K562 (cell line): ENCODE data around the gene SLC7A10. TPM values are rescaled to one million over a fixed set of nuclear protein-coding genes. Genes with fewer than 3 reads are reported as not detected.

ENCODE experiments used
- CEBPZ ChIP-seq: fragments of 150-350 bp; IDR thresholded peaks from 2 replicates; pipeline ENCODE4 v1.6.1; 2014; ENCODE audit warnings: low read depth, mild to moderate bottlenecking, low read length, borderline replicate concordance
- ELF4 ChIP-seq: fragments of 450-650 bp; formaldehyde crosslinking; IDR thresholded peaks from 2 replicates; pipeline ENCODE4 v1.4.0; 2022; ENCODE audit warnings: missing genetic modification characterization
- KLF1 ChIP-seq: fragments of 450-650 bp; IDR thresholded peaks from 2 replicates; pipeline ENCODE4 v1.6.1; 2016; ENCODE audit warnings: missing genetic modification characterization, missing compliant biosample characterization
- L3MBTL2 ChIP-seq: fragments of 450-650 bp; IDR thresholded peaks from 2 replicates; pipeline ENCODE4 v1.6.1; 2016; ENCODE audit warnings: mild to moderate bottlenecking, moderate library complexity
- MYC ChIP-seq, 2 experiments: fragments of 250-450 bp in 1 of 2; sonication (Bioruptor Pico) in 1 of 2; IDR thresholded peaks; 2 replicates each; pipeline versions ENCODE4 v1.5.1 to v1.6.1; 2012 to 2021; ENCODE audit warnings: low read depth in 2 of 2, borderline replicate concordance in 1 of 2, improper control_type of control experiment in 1 of 2, low read length in 1 of 2, mild to moderate bottlenecking in 1 of 2, moderate library complexity in 1 of 2
- MYNN ChIP-seq, 2 experiments: sonication (generic); formaldehyde crosslinking in 1 of 2; IDR thresholded peaks; 2 replicates each; pipeline versions ENCODE4 v1.5.0 to v1.6.1; 2016 to 2020; ENCODE audit warnings: antibody characterized with exemption in 1 of 2, missing genetic modification reagents in 1 of 2
- NKRF ChIP-seq: fragments of 450-650 bp; IDR thresholded peaks from 2 replicates; pipeline ENCODE4 v1.6.1; 2016; ENCODE audit warnings: borderline replicate concordance
- PHF20 ChIP-seq: fragments of 450-650 bp; IDR thresholded peaks from 2 replicates; pipeline ENCODE4 v1.6.1; 2018; ENCODE audit not compliant: partially characterized antibody
- RBM15 ChIP-seq: fragments of 200-400 bp; formaldehyde crosslinking; IDR thresholded peaks from 2 replicates; pipeline ENCODE4 v1.6.1; 2018; ENCODE audit warnings: mild to moderate bottlenecking, low read length, moderate library complexity; ENCODE audit not compliant: insufficient read depth
- RBM22 ChIP-seq: fragments of 200-400 bp; formaldehyde crosslinking; IDR thresholded peaks from 2 replicates; pipeline ENCODE4 v1.6.1; 2018; ENCODE audit warnings: low read length, low read depth; ENCODE audit not compliant: poor library complexity, severe bottlenecking
- RCOR1 ChIP-seq, 2 experiments: IDR thresholded peaks; 2 replicates each; pipeline ENCODE4 v1.6.1; 2012; ENCODE audit warnings: low read depth in 2 of 2, low read length in 2 of 2, borderline replicate concordance in 1 of 2, improper control_type of control experiment in 1 of 2
- TCF3 ChIP-seq: sonication (generic); formaldehyde crosslinking; IDR thresholded peaks from 2 replicates; pipeline ENCODE4 v1.4.0; 2020; ENCODE audit warnings: mild to moderate bottlenecking, missing genetic modification reagents
- VEZF1 ChIP-seq: fragments of 200-800 bp; sonication (Bioruptor generic); IDR thresholded peaks from 2 replicates; pipeline ENCODE4 v1.6.1; 2017; ENCODE audit warnings: missing genetic modification characterization, missing compliant biosample characterization
- ZKSCAN1 ChIP-seq: fragments of 150-350 bp; IDR thresholded peaks from 2 replicates; pipeline ENCODE4 v1.6.1; 2016; ENCODE audit warnings: low read depth, low read length
- ZNF239 ChIP-seq: fragments of 250-450 bp; sonication (Bioruptor Pico); IDR thresholded peaks from 2 replicates; pipeline ENCODE4 v1.4.0; 2020; ENCODE audit warnings: mild to moderate bottlenecking
- ZNF449 ChIP-seq: fragments of 250-450 bp; sonication (Bioruptor Pico); IDR thresholded peaks from 2 replicates; pipeline ENCODE4 v1.8.0; 2022; ENCODE audit warnings: moderate library complexity, mild to moderate bottlenecking, inconsistent platforms
- ZNF507 ChIP-seq: conservative IDR thresholded peaks from 2 replicates; pipeline ENCODE4 v1.6.1; 2017; ENCODE audit warnings: missing genetic modification characterization, missing compliant biosample characterization
- ZNF57 ChIP-seq: fragments of 450-650 bp; formaldehyde crosslinking; IDR thresholded peaks from 2 replicates; pipeline ENCODE4 v1.4.0; 2020; ENCODE audit warnings: mild to moderate bottlenecking, moderate library complexity
- ZNF77 ChIP-seq: fragments of 250-450 bp; sonication (Bioruptor Pico); IDR thresholded peaks from 2 replicates; pipeline ENCODE4 v1.5.0; 2020
- polyA plus RNA-seq, 8 experiments: library from polyadenylated mRNA; depleted of rRNA in 4 of 8; stranded (reverse) in 5 of 8; unstranded in 3 of 8; fragments of >200 nt; fragmentation: Nextera tagmentation in 2 of 8; fragmentation: Illumina TruSeq in 1 of 8; extraction: Ambion mirVana in 2 of 8; extraction: Trizol in 1 of 8; gene quantifications; 2 replicates each; pipeline versions ENCODE4 v1.2.1 to v1.2.3, GENCODE V29; 2011 to 2014; ENCODE audit warnings: inconsistent platforms in 1 of 8, missing spikeins in 1 of 8
- total RNA-seq, 7 experiments: library from RNA; depleted of rRNA in 6 of 7; stranded (reverse); fragments of >200 nt in 6 of 7; fragmentation: Illumina TruSeq in 2 of 7; extraction: Trizol in 2 of 7; gene quantifications; 2 replicates each; pipeline versions ENCODE4 v1.2.1 to v1.2.3, GENCODE V29; 2011 to 2021; ENCODE audit warnings: low replicate concordance in 1 of 7

SLC7A10 gene
- total and polyA plus RNA-seq, 9 of the 15 experiments (the other 6 are each of a cell fraction or from before 2014, with no cell fraction given) = 0.07 TPM; not detected in 8

GRCh38 chr19:33263325-33264023 lies 37.8 kb upstream of the SLC7A10 start (continued):
- TF ChIP-seq PHF20 (no peak), RBM15 (no peak), L3MBTL2 (peak; percentile 92), MYNN (IDR thresholded peaks at IDR 0.05) (no peak), MYNN (CRISPR knock-in tag; IDR thresholded peaks at IDR 0.05) (no peak), ZKSCAN1 (no peak), NKRF (no peak), MYC (IDR thresholded peaks at IDR 0.05; ENCODE audit: low read depth, low read length) (0 out of 2 replicates have a peak, but pooled peaks have one; percentile 31), MYC (CRISPR knock-in tag; IDR thresholded peaks at IDR 0.05; ENCODE audit: borderline replicate concordance, low read depth) (no peak), ZNF507 (tag) (no peak), RCOR1 (IDR thresholded peaks at IDR 0.05; ENCODE audit: borderline replicate concordance in 1 of 2, low read depth in 2 of 2, low read length in 2 of 2) (peak in 1 of 2 experiments; percentile 47; a peak in 1 of 4 replicates), RBM22 (no peak), VEZF1 (CRISPR knock-in tag) (peak; percentile 90), ZNF77 (CRISPR knock-in tag) (no peak), ELF4 (CRISPR knock-in tag) (0 out of 2 replicates have a peak, but pooled peaks have one; percentile 17), ZNF239 (CRISPR knock-in tag) (no peak), TCF3 (CRISPR knock-in tag) (peak; percentile 67), ZNF57 (CRISPR knock-in tag) (no peak), CEBPZ (no peak), KLF1 (tag) (no peak), ZNF449 (CRISPR knock-in tag) (no peak)
